HL-60/S4 treated with phorbol 12-myristate 13-acetate at 8.2 ng/mL for 4 days and 3 days (cell line): ENCODE results near the gene GSE1.

Experiments used
- in situ Hi-C: fragments of 300-500 bp; cut with MboI; formaldehyde crosslinking; loops from 2 replicates; pipeline ENCODE4 v1.15.0; 2022; ENCODE audit warnings: low sequenced_read_pairs

GSE1 gene

DNA sequence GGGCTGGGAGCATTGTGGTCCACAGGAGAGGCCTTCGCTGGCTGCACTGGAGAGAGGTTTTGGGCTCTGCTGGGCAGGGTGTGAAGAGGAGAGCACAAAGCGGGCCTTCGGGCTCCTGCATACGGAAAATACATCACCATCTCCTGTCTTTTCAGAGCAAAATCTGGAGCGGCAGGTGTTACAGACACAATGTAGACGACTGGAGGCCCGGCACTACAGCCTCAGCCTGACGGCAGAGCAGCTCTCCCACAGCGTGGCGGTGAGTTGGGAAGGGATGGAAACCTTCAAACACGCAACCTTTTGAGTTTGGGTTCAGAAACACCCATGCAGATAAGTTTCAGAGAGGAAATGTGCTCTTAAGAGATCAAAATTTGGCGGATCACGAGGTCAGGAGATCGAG lies 57.7 kb downstream of the GSE1 start:
- in situ Hi-C loops: no loop called here

DNA sequence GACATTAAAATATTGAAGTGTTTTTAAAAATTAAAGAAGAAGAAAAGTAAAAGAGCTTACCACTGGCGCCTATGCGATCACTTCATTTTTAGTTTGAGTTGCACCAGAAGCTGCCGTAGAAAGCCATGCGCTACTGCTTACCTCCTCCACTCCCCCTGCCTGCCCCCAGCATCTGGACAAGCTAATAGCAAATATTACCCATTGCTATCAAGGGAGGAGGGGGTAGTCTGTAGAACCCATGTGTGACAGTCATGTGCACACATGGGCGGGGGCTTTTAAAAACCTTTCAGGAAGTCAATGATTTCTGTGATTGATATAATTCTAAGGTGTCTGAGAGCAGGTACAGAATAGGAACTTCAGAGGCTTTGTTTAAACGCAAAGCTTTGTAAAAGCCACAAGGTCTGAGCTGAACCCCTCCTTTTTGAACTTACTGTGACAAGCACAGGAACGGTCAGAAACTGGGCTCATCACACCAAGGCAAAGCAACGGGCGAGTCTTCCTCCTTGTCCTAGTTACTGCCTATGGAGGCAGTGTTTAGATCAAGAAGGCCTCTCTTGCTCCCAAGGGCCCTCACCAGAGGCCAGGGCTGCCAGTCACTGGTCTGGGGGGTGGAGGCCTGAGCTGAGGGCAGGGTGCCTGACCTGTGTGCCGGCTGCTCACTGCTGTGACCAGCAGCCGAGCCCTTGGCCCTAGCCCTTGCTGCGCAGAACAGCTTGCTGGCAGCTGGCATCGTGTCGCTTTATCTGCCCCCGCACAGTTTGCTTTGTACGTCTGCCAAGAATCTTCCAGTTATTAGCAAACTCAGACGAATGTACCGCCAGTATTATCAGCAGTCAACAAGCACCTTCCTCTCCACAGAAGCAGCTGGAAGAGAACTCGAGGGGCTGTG lies 60.7 kb downstream of the GSE1 start:
- in situ Hi-C loops: no loop called here

DNA sequence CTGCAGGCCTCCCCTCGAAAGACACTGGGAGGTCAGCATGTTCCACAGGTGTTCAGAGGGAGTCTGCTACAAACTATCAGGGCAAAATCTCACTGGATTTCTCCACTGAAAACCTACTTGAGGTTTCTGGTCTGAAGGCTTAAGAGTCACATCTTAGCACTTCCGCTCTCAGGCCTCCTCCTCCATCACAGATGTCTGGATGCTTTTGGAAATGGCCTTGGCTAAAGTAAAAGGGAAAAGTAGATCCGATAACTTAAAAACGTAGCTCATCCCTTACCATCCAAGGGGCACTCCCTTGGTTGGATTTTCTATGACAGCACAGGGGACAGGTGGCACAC lies 61.3 kb downstream of the GSE1 start:
- in situ Hi-C loops: no loop called here

DNA sequence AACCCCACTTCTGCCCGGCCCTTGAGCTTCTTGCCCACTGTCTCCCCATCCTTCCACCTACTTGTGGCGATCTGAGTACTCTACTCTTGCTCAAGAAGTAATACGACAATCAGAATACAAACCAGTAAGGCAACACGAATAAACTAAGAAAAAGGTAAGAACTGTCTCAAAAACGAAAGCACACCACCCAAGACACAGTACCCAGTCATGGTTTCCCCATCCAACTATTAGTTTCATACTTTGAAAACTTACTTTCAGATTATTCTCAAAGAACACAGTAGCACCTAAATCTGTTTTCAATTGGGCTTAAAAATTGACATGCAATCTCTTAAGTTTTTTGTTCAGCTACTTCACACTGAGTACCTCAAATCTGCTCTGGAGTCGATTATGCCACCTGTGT lies 61.7 kb downstream of the GSE1 start:
- in situ Hi-C loops: no loop called here

DNA sequence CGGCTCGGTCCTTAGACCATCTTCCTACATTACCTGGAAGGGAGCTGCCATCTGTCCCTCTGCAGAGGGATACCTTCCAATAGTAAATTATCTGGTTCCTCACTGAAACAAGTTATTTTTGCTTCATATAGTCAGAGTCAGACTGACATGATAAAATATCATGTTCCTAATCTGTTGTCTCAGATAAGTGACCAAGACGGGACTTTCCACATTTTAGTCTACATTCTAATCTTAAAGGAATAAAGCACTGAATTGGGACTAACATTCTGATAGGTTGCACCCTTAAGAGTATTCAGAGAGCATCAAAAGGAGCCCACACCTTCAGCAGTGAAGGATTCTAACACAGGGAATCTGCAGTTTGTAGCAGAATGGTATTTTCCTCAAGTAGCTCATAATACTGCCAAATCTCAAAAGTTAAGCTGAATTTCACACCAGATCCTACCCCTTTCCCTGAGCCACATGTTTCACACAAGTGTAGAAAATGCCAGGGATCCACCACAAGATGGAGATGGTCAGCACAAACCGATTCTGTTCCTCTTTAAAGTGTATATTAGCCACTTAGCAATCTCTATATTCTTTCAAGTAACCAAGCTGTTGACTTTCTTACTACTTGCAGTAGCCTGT lies 62.2 kb downstream of the GSE1 start:
- in situ Hi-C loops: no loop called here

DNA sequence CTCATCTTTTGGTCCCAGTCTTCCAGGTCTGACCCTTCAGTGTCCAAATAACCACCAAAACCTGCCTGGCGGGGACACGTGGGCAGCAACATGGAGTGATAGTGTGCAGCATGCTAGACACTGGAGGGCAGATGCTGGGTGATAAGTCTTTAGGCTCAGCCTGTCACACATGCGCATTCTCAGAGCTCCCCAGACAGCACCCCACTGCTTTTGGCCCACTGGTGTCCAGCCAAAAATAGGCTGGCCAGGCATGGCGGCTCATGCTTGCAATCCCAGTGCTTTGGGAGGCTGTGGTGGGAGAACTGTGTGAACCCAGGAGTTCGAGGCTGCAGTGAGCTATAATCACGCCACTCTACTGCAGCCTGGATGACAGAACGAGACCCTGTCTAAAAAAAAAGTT lies 63.3 kb downstream of the GSE1 start:
- in situ Hi-C loops: no loop called here

DNA sequence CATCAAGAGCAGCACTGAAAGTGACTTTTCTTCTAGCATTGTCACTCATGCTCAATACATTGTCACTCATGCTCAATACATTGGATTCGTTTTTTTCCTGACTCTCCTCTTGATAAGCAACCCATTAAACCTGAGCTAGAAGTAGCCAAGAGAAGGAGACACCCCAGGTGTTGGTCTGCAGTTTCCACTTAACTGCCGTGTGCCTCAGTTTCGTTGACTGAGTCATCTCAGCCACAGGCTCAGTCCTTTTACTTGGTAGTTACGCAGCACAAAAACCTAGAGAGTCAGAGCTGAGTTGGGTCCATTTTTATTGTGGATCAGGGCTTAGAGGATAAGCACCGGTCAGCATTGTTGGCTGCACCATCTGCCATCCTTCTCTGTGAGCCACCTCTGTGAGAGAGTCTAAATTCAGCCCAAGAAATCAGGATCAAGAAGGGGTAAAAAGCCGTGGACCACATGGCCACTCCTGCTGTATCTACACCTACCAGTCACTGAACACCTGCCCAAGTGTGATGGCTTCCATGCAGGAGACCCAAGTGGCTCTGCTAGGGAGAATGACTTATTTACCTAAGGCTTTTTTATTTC lies 64.4 kb downstream of the GSE1 start:
- in situ Hi-C loops: no loop called here

DNA sequence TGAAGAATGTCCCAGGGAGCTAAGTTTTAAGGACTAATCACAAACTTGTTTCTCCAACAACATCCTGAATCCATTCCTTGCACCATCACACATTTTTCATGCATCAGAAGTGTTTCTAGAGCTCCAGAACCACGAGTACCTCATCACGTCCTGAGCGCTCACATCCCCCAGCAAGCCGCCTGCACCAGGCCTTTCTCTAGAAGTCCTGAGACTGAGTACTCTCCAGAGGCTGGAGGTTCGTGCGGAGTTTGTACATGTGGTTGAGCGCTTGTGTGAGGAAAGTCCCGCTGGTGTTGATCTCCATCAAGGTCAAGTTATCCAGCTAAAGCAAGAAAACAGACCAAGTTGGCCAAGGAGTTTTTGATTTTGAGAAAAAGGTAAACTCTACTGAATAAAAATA lies 64.9 kb downstream of the GSE1 start:
- in situ Hi-C loops: no loop called here

DNA sequence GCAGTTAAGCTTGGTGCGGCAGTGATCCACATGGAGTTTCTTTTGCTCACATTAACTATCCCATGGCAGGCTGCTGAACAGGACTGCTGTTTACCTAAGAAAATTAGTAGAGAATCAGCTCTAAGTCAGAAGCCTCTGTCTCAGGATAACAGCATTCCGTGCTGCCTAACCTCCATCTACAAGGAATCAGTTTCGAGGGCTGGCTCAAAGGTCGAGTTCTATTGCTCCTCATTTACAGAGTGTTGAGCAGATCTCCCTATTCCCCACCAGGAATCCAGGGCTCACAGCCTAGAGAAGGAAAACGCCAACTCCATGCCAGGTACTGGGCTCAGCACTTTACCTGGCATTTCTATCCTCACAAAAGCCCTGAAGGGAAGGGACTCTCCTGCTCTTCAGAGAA lies 65.7 kb downstream of the GSE1 start:
- in situ Hi-C loops: no loop called here

DNA sequence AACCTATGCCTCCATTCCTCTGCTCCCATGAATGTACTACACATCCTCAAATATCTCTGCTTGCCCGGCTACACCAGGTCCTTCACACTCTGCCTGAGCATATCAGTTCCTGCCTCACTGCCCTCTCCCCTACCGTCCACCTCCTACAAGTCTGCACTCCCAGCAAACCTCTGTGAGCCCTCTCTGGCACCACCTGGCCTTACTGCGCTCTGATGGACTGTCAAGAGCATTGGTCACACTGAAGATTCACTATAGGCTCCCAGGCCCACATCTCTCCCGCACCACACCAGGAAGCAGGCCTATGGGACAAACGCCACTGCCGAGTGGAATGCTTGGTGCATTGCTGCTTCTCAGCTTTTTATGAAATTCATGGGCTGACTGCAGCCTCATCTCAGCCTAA lies 66.7 kb downstream of the GSE1 start:
- in situ Hi-C loops: no loop called here

DNA sequence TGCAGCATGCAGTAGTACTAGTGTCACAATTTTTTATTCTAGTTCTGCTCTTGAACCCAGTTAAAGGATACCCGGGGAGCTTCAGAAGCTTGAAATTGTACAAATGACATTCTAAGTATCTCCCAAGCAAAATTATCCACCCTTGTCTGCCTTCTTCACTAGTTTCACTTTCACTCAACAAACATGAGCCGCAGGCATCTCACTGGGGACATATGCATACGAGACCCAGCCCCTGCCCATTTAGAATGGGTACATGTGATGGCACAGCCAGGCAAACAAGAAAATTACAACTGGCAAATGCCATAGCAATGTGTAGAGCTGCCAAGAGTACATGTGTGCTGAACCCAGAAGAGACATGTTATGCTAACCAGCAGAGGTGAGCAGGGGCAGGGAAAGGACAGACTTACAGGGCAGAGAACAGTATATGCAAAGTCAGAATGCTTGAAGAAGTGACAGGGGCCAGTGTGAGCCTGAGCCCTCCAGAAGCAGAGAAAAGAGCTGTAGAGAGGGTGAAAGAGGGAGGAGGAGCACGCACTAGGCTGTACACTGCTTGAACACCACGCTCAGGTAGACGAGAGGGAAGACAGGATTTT lies 67.3 kb downstream of the GSE1 start:
- in situ Hi-C loops: no loop called here

DNA sequence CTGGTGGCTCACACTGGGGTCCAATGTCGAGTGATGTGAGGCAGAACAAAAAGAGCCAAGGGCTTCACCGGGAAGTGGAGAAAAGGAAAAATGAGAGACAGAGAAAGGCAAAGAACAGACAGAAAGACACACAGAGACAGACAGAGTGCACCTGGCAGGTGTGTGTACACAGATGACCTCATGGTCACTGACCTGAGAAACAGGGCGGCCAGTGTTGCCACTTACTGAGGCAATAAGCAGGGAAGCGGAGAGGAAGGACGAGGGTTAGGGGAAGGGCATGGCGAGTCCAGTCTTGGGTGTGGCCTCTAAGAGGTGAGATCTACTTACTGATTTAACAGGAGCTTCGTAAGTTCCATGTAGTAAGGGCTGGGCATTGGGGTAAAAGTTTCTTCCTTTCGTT lies 68.1 kb downstream of the GSE1 start:
- in situ Hi-C loops: no loop called here

DNA sequence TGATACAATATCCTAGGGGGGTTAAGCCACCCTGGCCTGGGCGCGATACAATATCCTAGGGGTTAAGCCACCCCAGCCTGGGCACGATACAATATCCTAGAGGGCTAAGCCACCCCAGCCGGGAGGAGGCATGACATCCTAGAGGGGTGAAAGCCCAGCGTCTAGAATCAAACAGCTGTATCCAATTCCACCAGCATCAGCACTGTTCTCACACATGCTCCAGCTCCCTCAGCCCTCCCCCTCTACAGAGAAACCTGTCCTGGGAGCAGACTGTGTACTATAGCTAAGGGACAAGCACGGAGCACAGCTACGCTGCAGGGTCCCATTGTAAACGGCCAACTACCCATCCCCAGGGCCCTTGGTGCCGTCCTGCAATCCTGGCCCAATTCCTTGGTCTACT lies 69.4 kb downstream of the GSE1 start:
- in situ Hi-C loops: no loop called here

DNA sequence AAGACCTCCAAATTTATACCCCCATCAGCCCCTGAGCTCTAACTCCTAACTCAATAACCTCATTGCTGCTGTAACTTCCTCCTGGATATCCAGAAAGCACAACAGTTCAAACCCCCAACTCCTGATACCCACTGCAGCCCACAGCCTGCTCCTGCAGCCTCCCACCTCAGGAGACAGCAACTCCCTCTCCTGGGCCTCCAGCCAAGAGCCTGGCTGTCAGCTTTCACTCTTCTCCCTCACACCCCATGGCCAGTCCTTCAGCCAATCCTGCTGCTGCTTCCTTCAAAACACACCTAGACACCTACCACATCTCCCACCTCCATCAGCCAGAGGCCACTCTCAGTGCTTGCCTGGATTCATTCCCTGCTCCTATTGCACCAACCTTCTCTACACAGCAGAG lies 70.2 kb downstream of the GSE1 start:
- in situ Hi-C loops: no loop called here

DNA sequence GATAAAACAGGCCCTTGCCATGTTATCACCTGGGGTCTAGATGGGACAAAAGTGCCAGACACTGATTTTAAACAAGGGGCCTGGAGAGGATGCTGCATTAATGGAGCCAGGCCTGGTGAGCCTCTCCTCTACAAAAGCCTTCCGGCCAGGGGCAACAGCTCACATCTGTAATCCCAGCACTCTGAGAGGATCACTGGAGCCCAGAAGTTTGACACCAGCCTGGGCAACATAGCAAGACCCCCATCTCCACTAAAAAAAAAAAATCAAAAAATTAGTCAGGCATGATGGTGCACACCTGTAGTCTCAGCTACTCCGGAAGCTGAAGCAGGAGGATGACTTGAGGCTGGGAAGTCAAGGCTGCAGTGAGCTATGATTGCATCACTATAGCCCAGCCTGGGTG lies 72.1 kb downstream of the GSE1 start:
- in situ Hi-C loops: no loop called here

DNA sequence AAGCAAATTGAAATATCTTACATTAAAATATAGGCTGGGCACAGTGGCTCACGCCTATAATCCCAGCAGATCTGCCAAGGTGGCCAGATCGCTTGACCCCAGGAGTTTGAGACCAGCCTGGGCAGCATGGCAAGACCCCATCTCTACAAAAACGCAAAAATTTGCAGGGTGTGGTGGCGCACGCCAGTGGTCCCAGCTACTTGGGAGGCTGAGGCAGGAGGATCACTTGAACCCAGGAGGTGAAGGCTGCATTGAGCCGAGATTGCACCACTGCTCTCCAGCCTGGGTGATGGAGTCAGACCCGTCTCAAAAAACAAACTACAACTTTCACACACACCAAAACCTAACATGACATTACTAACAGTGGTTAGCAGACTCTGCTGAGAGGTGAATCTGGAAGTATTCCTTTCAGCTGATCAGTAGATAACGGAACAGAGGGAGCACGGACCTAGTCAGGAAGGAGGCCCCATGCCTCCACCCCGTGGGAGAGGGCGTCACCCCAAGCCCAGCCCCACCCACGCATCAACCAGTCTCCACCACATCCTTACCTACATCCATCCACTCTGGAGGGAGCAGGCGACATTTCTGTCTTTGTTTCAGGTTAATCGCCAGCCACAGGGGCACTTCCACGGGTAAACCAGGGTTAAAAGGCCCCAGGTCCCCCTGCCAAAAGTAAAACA lies 73.9 kb downstream of the GSE1 start:
- in situ Hi-C loops: no loop called here

DNA sequence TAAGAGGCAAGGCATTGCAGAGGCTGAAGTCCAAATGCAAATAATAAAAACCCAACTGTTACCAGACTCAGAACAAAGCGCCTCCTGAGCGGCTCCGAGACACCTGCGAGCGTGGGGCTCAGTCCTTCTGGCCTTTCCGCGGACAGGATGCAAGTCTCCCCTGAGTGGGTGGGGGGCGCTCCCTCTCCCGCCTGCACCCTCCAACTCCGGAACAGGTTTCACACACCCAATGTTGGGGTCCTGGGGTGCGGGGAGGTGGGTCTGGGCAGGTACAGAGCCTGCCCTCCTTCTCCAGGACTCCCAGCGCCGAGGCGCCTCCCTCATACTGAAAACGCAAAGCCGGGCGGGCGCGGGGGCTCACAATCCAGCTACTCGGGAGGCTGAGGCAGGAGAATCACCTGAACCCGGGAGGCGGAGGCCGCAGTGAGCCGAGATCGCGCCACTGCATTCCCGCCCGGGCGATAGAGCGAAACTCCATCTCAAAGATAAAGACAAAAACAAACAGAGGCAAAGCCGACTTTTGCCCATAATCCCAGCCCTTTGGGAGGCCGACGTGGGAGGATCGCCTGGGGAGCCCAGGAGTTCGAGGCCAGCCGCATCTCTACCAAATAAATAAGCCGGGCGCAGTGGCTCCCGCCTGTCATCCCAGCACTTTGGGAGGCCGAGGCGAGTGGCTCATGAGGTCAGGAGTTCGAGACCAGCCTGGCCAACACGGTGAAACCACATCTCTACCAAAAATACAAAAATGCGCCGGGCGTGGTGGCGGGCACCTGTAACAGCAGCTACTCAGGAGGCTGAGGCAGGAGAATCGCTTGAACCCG lies 74.7 kb downstream of the GSE1 start:
- in situ Hi-C loops: no loop called here

DNA sequence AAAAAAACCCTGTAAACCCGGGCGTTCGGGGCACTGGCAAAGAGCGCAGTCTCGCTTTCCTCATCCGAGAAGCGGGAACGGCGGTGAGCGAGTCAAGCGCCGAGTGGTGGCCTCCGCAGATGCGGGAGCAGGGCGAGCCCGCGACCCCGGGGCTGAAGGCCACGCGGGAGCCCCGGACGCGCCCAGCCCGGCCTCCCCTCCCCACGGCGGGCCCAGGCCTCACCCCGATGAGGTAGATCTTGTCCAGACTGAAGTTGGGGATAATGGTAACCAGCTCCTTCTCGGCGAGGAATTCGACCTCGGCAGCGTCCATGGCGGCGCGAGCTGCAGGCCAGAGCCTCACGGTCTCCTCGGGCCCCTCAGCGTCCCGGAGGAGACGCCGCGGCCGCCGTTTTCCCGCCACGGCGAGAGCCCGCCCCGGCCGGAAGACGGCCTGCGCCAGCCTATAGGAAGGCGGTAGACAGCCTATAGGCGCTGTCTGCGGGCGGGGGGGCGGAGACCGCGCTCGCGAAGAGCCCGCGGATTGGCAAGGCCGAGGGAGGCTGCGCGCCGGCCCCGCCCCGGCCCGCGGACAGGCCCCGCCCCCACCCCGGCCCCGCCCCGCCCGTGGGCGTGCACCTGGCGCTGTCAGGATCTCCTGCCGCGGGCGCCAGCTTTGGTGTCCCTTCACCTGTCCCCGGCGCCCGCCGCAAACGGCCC lies 75.6 kb downstream of the GSE1 start, which contains the start of gene GINS2:
TSS of gene GINS2 (minus strand) at position 369 of the 699 bp plus-strand sequence. CDS start at position 313, 56 bp downstream.
- in situ Hi-C loops: no loop called here

DNA sequence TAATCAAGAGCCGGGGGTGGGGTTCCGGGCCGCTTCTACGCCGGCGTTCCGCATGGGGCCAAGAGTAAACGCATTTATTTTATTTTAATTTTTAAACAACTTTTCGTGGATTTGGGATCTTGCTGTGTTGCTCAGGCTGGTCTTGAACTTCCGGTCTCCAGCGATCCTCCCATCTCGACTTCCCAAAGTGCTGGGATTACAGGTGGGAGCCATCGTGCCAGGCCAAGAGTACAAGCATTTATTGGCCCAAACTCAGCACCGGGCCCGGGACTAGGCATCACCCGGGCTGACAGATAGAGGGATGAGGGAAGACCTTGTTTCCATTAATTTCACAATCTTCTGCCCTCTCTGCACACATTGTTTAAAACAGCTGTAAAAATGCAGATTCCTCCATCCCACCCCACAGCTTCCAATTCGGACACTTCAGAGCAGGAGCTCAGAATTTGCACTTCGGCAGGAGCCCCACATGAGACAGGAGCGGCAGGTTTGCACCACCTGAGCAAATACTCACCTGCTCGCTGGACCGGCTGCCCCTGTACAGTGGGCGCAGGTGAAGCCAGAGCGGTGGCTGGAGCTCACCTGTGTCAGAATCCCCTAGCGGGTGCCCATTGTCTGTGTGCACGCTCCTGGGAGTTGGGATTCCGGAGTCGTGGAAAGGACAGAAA lies 76.3 kb downstream of the GSE1 start:
- in situ Hi-C loops: no loop called here
